Neural progenitor cell (in vitro differentiated cells): Measurements from ENCODE around the gene OR5H15.
"Not testable (repeated sequence)": the region's sequence is repeated elsewhere in the genome, so short reads cannot be mapped to it uniquely, and the experiment has no call there.

ENCODE experiments used
- EZH2 ChIP-seq: fragments of 200-600 bp; sonication (generic); IDR thresholded peaks from 2 replicates; pipeline ENCODE4 v1.6.1; 2017; ENCODE audit warnings: antibody characterized with exemption, mild to moderate bottlenecking, moderate library complexity
- EZH2phosphoT487 ChIP-seq: fragments of 200-600 bp; sonication (generic); IDR thresholded peaks from 2 replicates; pipeline ENCODE4 v1.6.1; 2017; ENCODE audit warnings: antibody characterized with exemption
- TF ChIP-seq, protein P1 (sequence below): fragments of 200-600 bp; sonication (generic); IDR thresholded peaks from 2 replicates; pipeline ENCODE4 v1.5.1; 2017; ENCODE audit warnings: antibody characterized with exemption, mild to moderate bottlenecking

- TF ChIP-seq, protein P1, sequence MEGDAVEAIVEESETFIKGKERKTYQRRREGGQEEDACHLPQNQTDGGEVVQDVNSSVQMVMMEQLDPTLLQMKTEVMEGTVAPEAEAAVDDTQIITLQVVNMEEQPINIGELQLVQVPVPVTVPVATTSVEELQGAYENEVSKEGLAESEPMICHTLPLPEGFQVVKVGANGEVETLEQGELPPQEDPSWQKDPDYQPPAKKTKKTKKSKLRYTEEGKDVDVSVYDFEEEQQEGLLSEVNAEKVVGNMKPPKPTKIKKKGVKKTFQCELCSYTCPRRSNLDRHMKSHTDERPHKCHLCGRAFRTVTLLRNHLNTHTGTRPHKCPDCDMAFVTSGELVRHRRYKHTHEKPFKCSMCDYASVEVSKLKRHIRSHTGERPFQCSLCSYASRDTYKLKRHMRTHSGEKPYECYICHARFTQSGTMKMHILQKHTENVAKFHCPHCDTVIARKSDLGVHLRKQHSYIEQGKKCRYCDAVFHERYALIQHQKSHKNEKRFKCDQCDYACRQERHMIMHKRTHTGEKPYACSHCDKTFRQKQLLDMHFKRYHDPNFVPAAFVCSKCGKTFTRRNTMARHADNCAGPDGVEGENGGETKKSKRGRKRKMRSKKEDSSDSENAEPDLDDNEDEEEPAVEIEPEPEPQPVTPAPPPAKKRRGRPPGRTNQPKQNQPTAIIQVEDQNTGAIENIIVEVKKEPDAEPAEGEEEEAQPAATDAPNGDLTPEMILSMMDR = not testable (repeated sequence)
- not testable (repeated sequence) for TF ChIP-seq EZH2, EZH2phosphoT487
Measured at GRCh38 chr3:98149456-98149855, 17.0 kb upstream of the OR5H15 start.
